Hematopoietic multipotent progenitor cell (in vitro differentiated cells): ENCODE data around the gene MARCHF6. TPM values are rescaled to one million over a fixed set of nuclear protein-coding genes. Genes with fewer than 3 reads are reported as not detected.
"Not testable (repeated sequence)": the region's sequence is repeated elsewhere in the genome, so short reads cannot be mapped to it uniquely, and the experiment has no call there.

ENCODE experiments used
- DNase-seq, 3 donors: peaks; one replicate each; pipeline ENCODE4 v3.0.0-alpha.2; 2011 to 2015; ENCODE audit warnings: low read depth in 2 of 3, low spot score in 2 of 3
- total RNA-seq: library from RNA; depleted of rRNA; stranded (reverse); fragments of >200 nt; gene quantifications from one replicate; pipeline ENCODE4 v1.2.3, GENCODE V29; 2012

MARCHF6 gene, protein sequence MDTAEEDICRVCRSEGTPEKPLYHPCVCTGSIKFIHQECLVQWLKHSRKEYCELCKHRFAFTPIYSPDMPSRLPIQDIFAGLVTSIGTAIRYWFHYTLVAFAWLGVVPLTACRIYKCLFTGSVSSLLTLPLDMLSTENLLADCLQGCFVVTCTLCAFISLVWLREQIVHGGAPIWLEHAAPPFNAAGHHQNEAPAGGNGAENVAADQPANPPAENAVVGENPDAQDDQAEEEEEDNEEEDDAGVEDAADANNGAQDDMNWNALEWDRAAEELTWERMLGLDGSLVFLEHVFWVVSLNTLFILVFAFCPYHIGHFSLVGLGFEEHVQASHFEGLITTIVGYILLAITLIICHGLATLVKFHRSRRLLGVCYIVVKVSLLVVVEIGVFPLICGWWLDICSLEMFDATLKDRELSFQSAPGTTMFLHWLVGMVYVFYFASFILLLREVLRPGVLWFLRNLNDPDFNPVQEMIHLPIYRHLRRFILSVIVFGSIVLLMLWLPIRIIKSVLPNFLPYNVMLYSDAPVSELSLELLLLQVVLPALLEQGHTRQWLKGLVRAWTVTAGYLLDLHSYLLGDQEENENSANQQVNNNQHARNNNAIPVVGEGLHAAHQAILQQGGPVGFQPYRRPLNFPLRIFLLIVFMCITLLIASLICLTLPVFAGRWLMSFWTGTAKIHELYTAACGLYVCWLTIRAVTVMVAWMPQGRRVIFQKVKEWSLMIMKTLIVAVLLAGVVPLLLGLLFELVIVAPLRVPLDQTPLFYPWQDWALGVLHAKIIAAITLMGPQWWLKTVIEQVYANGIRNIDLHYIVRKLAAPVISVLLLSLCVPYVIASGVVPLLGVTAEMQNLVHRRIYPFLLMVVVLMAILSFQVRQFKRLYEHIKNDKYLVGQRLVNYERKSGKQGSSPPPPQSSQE
- 80.0 TPM for total RNA-seq

DNA sequence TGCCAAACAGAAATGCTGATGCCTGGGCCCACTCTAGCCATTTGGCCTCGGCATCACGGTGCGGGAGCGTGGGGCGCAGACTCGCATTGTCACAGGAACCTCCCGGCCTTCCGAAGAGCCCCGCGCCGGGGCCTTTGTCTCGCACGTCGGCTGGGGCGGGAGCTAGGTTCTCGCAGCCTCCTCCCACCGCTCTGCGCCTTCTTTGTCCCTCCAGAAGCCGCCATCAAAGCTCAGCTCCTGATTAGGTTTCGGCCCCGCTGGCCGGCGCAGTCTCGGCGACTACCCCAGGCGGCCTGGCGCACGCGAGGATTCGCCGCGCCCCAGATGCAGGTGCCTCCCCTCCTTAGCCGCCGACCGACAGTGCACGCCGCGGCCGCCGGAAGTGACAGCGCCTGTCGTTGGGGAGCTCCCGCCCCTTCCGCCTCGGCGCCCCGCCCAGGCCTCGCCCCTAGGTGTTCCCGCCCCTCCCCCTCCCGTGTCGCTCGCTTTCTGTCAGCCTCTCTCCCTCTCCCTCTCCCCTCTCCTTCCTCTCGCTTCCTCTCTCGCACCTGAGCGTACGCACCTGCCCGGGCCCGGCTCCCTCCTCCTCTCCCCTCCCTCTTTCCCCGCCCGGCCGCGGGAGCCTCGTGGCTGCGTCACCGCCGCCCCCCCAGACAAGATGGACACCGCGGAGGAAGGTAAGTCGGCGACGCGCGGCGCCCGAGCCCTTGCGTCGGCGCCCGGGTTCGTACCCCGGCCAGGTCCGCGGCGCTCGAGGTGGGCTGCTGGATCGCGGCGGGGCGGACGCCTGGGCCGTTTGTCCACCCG, at the start of gene MARCHF6:
Gene MARCHF6 (plus strand): TSS at position 455 of the 807 bp plus-strand sequence. CDS start 204 bp downstream, at position 659.
- peak; percentile 94 to 96 (median 96) for DNase-seq

DNA sequence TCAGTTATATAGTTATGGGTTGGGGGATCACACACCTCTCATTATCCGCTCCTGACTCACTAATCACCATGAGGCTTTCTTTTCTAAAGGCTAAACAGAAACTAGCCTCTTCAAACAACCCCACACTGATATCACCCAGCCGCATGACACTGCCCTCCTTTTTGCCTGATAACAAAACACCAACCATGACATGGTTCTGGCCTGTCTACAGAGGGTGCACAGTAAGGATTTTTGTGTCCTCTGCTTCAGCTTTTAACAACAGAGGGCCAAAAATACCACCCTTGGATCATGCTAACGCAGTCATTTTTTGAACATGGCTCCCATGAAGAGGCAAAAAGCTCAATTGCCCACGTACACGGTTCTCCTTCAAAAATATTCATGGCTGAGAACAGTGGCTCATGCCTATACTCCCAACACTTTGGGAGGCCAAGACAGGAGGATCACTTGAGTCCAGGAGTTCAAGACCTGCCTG, 49.8 kb upstream of the MARCHF6 start:
- DNase-seq: no peak

DNA sequence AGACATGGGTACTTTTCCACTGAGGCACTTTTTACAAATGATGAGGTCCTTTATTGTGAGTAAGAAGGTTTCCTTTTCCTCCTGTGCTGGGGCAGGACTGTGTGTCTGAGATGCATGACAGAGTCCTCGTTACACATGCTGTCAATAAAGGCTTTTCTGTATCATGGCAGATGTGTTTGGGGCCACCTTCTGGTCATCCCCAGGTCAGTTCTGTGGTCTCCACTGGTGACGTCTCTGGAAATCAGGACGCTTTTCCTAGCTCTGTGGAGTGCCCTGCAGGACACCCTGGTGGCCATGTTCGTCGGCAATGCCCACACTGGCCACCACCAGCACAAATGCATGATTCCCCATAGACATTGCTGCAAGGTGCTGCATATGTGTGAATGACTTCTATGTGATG, 48.6 kb upstream of the MARCHF6 start:
- DNase-seq: no peak

DNA sequence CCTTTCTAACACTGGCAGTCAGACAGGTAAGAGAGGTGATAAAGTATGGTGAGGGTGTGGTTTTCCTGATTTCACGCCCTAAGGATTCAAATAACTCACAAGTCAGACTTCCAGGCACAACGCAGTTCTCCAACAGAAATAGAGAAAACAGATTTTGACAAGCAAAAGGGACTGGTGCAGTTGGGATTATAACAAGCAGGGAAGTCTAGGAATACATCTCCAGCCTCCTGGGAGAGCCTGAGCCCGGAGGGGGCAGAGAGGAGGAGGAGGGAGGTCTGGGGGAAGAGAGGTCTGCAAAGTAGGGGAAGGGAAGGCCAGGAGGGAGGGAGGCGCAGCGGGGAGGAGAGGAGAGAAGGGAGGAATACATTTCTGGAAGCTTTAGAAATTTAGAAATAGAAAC, 47.4 kb upstream of the MARCHF6 start:
- DNase-seq: no peak

DNA sequence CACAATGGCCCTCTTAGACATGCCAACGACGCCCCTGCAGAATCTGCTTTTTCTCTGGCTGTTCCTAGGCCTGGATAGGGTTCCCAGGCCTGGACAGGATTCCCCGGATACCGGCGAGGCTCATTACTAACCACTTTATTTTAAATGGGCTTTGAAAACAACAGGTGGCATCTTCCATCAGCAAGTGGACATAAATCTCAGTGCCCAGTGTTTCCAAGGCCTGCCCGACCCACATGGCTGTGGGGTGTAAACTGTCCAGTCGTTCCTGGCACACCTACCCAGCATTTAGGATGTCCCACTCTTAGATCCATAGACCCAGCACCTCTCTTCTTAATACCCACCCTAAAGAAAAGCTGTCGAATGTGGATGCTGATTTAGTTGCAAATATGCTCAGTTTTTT, 46.7 kb upstream of the MARCHF6 start:
- no peak for DNase-seq

DNA sequence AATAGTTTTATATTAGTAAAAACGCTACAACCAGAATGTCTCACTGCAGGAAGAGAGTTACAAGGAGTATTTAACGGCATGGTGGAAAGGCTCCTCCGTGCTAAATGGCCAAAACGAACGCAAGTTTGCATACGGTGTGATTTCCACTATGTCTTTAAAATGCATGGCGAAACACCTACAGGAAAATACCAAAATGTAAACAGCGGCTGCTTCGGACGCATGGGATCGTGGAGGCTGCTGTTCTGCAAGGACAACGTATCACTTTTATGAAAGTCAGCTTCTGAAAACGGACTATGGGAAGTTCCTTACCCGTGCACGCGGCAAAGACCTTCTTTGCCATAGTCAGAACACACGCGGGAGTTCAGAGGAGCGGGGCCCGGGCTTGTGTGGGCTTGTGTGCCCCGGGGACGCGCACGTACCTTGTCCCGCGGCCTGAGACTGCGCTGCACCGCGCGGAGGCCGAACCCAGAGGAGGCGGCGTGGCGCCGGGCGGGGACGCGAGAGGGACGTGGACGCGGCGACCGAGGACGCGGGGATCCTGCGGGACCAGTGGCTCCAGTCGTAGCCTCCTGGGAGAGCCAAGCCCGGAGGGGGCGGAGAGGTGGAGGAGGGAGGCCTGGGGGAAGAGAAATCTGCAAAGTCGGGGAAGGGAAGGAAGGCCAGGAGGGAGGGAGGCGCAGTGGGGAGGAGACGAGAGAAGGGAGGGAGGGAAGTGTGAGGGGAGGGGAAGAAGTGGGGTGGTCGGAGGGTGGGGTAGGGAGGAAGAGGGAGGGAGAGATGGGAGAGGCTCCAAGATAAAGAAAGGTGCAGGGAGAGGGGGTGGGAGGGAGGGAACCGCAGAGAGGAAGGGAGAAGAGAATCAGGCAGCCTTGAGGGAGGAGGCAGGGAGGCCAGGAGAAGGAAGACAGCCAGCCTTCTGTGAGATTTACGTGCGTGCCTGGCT, 46.0 kb upstream of the MARCHF6 start, which contains the start of gene CMBL:
Gene CMBL (minus strand): TSS at position 697 of the 943 bp plus-strand sequence. CDS start 17,140 bp downstream, outside the sequence.
- peak in 2 of 3 donors; percentile 50 to 67 for DNase-seq

DNA sequence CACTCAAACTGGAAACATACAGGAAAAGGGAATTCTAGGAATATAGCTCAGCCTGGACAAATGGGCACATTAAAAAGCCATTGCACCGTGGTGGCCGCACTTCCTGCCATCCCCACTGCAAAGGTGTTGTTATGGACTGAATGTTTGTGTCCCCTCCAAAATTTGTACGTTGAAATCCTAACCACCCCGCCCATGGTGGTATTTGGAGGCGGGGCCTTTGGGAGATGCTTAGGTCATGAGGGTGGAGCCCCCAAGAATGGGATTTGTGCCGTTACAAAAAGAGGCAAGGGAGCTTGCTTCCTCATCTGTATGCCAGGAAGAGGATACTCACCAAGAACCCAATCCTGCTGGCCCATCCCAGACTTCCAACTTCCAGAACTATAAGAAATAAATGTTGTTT, 44.7 kb upstream of the MARCHF6 start:
- DNase-seq: no peak

DNA sequence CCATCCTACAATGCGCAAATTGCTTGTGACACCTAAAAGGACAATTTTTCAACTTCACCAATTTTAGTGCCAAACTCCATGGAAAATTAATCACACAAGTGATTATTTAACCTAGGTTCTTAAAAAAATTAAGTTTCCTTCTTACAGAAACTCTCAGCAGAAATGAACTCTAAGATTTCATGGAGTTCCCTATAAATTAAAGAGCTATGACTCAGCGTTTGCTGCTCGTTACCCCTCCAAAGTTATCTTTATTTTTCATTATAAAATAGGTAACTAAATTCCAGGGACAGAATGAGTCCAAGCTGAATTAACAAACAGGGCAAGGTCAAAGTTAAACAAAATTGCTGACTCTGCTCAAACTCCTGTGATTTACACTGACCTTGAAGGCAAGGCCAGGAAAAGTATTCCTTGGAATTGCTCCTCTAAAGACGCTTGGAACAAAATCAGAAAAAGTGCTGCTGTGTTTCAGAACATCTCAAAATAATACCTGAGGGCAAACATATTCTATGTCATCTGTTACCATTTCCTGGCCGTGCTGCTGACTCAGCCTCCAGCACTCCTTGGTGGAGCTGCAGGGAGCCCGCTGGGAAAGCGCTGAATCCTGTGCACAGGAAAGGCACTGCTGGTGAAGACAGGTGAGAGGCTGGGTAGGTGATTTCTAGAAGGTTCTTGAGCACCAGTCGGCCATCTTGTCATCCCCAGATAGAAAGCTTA, 43.3 kb upstream of the MARCHF6 start:
- no peak for DNase-seq

DNA sequence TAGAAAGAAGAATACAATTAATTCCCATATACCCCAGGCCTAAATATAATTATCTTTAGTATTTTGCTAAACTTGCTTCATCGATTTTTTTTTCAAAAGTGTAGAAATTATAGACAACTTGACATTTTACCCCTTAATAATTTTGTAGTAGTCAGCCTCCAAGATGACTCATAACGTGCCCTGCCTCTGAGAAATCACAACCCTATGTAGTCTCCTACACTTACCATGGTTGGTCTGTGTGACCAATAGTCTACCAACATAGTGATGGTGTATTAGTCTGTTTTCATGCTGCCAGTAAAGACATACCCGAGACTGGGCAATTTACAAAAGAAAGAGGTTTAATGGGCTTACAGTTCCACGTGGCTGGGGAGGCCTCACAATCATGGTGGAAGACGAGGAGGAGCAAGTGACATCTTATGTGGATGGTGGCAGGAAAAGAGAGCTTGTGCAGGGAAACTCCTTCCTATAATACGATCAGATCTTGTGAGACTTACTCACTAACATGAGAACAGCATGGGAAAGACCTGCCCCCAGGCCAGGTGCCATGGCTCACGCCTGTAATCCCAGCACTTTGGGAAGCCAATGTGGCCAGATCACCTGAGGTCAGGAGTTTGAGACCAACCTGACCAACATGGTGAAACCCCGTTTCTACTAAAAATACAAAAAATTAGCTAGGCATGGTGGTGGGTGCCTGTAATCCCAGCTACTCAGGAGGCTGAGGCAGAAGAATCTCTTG, 42.5 kb upstream of the MARCHF6 start:
- not testable (repeated sequence) for DNase-seq

DNA sequence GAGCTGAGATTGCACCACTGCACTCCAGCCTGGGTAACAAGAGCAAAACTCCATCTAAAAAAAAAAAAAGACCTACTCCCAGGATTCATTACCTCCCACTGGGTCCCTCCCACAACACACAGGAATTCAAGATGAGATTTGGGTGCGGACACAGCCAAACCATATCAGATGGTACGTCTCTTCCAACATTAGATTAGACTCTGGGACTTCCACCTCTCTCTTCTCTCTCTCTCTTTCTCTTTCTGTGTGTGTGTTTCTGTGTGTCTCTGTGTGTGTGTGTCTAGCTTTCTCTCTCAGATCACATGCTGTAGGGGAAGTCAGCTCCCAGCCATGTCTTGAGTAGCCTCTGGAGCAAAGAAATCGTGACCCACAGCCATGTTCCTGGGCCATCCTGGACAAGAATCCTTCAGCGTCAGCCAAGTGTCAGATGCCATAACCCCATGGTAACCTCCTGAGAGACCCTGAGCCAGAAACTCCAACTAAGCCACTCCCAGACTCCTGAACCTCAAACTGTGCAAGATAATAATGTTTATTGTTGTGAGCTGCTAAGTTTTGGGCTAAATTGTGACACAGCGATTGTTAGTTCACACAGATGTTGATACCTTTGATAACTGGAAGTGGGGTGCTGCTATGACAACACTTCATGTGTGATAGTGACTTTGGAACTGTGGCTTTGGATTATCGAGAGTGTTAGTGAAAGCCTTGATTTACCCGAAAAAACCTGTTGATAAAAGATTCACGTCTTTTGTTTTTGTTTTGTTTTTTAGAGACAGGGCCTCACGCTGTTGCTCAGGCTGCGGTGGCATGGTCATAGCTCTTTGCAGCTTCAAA, 41.7 kb upstream of the MARCHF6 start:
- DNase-seq: no peak

DNA sequence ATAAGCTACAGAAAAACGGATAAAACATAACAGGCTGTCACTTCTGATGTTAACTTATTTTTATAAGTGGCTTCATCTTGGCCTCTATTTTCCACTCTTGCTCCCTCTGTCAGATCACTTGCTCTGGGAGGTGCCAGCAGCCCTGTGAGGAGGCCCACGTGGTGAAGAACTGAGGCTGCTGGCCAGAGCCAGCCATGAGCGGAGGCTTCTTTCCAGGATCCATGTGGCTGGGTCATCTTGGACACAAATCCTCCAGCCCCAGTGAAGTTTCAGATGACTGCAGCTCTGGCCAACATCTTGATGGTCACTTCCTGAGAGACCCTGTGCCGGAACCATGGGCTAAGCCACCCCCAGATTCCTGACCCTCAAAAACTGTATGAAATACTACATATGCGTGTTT, 38.3 kb upstream of the MARCHF6 start:
- no peak for DNase-seq

DNA sequence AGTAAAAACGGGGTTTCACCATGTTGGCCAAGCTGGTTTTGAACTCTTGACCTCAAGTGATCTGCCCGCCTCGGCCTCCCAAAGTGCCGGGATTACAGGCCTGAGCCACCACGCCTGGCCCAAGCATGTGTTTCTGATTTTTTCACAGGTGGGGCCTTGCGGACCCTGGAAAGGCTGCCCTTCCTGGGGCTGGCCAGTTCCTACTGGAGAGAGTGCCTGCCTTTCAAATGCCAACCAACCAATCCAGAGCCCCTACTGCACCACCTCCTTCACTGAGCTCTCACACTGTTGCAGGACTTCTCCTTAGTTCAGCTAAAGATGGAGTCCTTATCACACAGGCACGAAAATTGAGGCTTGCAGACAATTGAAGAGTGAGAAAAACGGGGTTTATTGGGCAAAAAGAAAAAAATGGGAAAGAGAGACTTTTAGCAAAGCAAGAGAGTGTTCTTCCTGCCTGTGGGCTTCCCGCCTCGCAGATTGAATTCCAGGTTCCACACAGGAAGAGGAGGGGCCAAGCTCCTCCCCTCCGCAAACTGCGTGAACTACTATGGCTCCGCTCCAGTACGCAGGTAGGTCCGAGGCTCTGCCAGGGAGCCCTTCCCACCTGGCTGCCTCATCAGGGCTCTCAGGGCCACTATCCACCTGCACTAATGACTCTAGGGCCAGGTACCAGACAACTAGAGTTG, 37.5 kb upstream of the MARCHF6 start:
- no peak for DNase-seq

DNA sequence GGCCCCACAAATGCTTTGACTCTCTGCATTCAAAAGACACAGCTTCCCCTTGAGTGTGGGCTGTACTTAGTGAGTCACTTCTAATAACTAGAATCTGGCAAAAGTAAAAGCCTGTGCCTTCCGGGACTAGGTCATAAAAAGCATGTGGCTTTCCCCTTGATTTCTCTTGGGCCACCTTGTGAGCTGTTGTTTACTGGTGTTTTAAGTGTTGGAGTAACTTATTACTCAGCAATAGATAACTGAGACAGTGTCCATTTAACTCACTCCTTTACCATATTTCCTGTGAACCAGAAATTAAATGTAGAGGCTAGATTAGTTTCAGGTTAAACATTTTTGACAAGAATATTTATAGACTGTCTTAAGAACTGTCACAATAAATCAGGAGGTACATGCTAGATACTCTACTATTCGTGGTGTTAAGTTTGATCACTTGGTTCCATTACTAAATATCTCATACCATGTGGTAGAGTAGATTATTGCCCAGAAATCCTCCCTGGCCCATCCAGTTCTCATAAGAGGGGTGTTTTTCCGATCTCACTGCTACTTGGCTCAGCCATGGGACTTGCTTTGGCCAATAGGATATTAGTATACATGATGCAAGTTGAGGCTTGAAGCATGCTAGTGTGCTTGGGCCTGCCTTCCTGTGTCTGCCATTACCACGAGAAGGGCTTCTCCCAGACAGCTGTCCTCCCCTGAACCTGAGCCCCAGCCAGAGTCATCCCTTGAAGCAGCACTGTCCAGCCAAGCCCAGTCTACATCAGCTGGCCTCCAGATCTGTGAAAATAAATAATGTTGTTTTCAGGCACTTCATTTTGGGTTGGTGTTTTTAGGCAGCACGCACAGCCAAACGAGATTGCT, 35.4 kb upstream of the MARCHF6 start:
- DNase-seq: no peak

DNA sequence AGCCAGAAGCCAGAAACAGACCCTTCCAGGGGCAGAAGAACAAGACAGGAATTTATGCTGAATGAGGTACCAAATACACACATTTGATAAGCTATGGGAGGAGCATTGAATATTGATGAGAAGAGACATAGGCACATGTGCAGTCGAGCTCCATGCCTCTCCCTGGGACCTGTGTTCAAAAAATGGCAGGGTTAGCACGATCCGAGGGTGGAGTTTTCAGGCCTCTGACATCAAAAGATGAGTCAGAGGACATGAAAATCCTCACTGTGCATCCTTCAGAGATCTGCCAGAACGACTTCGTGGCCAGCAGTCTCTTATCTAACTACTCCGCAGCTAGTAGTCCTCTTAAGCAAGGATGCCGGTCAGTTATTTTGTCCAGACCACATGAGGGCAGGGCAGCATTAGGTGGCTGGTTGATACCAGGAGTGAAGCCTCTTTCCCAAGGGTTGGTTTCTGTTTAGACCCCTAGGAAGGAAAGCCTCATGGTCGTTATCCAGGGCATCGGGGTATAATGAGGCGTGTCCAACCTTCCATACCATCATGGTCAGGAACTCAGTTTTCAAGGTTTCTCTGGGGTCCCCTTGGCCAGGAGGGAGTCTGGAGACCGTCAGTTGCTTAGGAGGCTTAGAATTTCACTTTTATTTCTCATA, 34.2 kb upstream of the MARCHF6 start:
- DNase-seq: no peak

DNA sequence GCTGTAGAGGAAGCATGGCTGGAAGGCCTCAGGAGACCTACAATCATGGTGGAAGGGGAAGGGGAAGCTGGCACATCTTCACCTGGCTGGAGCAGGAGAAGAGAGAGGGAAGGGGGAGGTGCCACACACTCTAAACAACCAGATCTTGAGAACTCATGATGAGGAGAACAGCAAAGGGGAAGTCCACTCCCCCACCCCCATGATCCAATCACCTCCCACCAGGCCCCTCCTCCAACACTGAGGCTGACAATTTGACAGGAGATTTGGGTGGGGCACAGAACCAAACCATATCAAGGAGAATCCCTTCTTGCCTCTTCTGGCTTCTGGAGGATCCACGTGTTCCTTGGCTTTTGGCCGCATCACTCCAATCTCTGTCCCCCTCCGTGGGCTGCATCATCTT, 32.7 kb upstream of the MARCHF6 start:
- DNase-seq: no peak
